ENCODE data around the gene BTAF1.
"Not testable (repeated sequence)": the region's sequence is repeated elsewhere in the genome, so short reads cannot be mapped to it uniquely, and the experiment has no call there.

Gene BTAF1

GRCh38 chr10:91923371-91924211 is at the start of gene BTAF1:
BTAF1 (plus strand) TSS chr10:91923770; CDS start chr10:91924077, 307 bp downstream.
- peak; percentile 91 for DNase-seq

GRCh38 chr10:91875156-91875555 is 48.4 kb upstream of the BTAF1 start:
- DNase-seq, result no peak

DNA sequence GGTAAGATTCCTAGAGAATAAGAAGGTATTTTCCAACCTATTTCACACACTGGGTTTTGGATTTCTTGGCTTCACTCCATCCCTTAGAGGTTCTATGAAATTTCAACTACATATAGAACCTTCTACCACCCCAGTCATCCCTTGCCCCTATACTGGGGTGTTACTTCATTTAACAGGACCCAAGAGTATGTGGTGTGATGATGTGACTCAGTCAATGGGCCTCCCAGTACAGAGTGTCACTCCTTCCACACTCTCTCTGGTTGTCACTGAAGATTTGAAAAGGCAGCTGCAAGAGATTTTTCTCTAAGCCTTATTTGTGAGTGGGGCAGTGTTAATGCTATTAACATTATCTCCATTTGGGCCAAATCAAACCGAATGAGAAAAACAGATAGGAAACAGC is 47.8 kb upstream of the BTAF1 start:
- DNase-seq, result no peak

- DNase-seq, result peak; percentile 41
These were observed 43.9 kb upstream of the BTAF1 start for GRCh38 chr10:91879515-91880170.

DNA sequence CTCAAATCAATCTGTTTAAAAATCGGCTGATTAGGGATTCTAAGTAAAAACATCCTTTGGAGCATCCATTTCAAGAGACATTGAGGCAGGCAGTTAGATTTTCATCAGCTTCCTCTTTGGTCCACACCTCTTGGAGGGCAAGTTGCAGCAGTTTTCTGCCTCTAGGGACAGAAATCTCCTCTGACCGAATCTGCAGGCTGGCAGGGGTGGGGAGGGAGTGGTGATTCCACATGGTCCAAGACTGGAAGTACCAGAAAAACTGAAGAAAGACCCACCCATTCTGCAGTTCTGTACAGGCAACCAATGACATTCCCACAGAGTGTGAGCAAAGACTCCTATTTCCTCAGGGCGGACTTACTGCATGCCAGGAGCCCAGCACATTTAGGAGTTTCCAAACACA is 43.3 kb upstream of the BTAF1 start:
- DNase-seq, result no peak

DNA sequence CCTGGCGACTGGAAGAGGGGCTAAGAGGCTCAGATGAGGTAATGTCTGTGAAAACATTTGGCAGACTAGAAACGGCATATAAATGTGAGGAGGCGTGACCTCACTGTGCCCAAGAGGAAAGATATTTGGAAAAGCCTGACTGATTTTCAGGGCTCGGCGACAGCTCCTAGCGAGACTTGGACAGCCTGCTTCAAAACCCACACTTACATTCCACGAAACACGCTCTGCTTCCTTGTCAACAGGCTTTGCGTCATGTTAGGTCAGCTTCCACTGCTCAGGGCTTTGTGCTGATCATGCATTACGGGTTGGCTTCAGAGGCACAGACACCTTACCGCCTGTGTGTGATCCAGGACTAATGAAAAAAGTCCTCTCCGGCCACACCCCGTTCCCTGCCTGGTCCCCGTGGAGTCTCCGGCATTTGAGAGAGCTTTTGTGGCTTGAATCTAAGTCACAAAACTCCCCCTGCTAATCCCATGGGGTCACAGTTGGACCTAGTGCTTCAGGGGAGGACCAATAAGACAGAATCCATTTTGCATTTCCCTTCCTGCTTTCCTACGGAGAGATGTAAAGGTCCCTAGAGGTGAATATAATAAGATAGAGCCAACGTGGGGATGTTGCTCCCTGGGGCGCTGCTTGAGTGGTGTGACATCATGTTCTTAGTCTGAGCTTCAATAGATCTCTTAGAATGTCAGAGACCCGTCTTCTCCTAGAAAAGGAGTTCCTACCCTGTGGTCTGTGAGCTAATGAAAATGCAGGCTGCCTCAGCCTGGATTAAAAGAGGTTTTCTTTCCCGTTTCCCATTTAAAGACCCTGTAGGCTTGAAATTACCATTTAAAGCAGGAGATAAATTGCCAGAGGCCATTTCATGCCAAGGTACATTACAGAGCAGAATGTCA is 39.8 kb upstream of the BTAF1 start:
- peak; percentile 72 for DNase-seq

DNA sequence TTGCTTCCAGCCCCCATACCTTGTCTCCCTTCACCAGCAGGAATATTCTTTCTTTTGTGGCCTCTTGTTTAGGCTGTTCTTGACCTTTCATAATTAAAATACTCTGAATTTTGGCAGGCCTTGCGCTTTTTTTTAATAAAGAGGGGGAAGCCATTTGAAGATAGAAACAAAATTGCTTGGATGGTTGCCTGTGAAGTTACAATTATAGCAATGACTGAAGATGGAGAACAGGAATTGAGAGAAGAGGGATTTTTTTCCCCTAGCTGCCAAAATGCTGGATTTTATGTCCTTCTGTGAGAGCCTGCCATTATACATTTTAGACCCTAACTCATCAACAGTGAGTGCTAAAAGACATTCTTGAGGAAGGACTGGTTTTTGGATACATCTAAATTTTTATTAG is 39.0 kb upstream of the BTAF1 start:
- no peak for DNase-seq

GRCh38 chr10:91885362-91886079 is 38.0 kb upstream of the BTAF1 start:
- DNase-seq, result no peak

DNA sequence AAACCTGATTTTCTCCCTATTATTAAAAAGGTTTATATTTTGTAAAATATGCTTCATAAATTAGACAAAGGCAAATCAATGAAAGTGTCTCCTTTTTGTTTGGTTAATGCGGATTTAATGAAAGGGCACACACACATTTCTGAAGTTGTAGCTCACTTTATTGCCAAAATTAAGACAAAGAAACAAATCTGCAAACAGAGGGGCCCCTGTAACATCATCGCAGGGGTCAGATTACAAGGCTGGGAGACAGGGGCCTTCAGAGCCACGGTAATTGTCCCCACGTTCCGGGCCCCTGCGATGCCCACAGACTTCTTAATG is 36.7 kb upstream of the BTAF1 start:
- DNase-seq, result no peak

GRCh38 chr10:91887272-91888076 is 36.1 kb upstream of the BTAF1 start:
- DNase-seq, result peak; percentile 89

DNA sequence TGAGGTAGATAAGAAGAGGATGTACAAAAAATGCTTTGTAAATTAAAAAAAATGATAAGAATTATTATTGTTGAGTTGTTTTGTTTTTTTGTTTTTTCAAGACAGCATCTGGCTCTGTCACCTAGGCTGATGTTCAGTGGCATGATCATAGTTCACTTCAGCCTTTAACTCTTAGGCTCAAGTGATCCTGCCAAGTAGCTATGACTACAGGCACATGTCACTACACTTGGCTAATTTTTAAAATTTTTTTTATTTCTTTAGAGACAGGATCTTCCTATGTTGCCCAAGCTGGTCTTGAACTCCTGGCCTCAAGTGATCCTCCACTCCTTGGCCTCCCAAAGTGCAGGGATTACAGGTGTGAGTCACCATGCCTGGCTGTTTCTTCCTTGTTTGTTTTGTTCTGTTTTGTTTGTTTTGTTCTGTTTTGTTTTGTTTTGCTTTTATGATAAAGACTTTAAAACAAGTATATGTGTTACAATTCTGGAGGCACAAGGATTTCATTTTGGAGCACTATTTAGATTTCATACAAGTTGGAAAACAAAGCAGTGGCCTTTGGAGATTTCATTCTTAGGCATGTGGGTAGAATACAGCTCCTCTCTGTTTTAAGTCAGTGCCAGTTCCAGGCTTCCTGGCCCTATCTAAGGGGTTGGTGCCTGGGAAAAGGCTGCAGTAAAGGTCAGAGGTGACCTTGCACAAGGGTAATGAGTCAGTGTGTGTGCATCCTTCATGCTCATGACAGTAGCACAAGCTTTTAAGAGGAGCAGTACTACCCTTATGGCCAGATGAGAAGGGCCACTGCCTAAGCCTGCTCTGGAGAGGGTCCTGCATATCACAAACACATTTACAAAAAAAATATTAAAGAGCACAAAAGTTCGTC is 32.2 kb upstream of the BTAF1 start:
- DNase-seq, result no peak

- DNase-seq, result no peak
These were observed 30.5 kb upstream of the BTAF1 start for GRCh38 chr10:91893051-91893450.

DNA sequence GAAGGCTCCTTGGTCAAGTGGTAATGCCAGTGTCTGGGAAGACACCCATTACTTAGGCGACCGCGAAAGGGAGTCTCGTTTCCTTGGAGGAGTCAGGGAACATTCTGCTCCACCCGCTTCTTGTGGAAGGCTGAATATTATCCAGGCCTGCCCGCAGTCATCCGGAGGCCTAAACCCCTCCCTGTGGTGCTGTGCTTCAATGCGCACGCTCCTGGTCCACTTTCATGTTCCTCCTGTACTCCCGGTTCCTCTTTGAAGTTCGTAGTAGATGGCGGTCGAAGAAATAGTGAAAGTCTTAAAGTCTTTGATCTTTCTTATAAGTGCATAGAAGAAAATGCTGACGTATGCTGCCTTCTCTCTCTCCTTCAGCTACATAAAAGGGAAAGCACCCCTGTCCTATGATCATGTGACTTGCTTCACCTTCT is 29.3 kb upstream of the BTAF1 start:
- not testable (repeated sequence) for DNase-seq

DNA sequence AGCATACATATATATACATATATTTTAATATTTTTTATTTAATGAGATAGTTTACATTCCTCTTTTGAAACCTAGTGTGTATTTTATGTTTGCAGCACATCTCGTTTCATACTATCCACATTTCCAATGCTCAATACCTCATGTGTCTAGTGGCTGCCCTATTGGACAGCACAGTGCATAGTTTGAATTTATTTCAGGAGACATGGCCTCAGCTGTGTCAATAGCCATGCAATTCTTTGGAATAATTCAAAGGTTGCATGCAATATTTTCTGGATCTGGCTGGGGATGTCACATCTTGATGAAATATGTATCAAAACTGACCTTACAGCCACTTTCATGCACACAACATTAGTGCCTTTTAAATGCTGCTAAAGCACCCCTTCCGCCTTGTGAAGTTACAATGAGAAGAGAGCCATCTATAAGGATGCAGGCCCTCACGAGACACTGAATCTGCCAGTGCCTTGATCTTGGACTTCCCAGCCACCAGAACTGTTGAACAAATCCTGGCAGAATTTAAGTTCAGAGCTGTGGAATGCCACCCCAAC is 27.3 kb upstream of the BTAF1 start:
- DNase-seq, result no peak

- no peak for DNase-seq
These were observed 26.1 kb upstream of the BTAF1 start for GRCh38 chr10:91897421-91897820.

DNA sequence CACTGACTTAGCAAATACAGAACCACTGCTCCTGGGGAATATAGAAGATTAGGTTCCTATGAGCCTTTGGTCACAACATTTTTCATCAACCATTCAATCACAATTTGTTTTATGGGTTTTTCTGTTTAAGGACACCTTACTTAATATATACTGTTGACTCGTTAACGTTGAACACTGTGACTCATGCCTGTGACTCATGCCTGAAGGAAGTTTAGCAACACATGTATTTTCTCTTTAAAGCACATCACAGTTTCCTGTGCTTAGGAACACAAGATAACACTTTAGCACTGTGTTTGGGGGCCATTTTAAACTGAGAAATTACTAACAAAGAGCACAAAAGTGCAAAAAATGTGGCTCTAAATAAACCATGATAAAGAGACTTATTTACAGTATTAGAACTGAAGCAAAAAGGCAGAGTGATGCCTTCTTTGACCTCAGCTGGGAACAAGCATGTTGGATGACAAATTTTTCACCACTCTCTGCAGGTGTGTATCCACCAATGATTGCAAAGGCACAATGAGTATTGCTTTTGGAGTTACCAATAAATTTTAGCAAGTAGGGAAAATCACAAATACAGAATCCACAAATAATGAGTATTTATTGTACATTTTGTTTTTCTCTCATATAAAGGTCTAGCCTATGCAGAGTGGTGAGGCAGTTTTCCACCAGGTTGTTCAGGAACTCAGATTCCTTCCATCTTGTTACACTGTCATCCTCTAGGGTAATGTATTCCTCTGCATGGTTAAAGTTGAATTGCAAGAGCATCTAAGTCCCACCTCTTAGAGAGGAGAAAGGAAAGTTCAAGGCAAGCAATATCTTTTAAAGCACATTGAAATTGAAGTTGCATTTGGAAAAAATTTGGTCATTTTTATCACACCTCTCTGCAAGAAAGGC is 21.5 kb upstream of the BTAF1 start:
- no peak for DNase-seq

DNA sequence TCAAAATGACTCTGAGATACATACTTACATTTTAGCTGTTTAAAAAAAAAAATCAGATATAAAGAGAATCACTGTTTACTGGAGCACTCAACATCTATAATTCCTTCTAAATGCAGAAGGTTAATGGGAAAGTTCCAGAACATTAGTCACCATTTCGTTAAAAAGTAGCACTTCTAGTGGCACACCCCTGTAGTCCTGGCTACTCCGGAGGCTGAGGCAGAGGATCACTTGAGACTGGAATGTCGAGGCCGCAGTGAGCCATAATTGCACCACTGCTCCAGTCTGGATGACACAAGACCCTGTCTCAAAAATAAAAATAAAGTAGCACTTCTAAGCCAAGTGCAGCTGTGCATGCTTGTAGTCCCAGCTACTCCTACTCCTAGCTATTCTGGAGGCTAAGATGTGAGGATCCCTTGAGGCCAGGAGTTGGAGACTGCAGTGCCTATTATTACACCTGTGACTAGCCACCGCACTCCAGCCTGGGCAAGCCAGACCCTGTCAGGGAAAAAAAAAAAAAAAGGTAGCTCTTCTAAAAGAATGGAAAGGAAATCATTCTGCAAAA is 16.5 kb upstream of the BTAF1 start:
- DNase-seq, result no peak

GRCh38 chr10:91907914-91908336 is 15.6 kb upstream of the BTAF1 start:
- DNase-seq, result no peak

Data from NCI-H146 (cell line).